Duodenal mucosa (tissue), 2 donors: ENCODE measurements around the gene PRND.
A peak's percentile ranks its signal among the peaks of the same experiment; 100 is the strongest.
"Not testable (repeated sequence)": the region's sequence is repeated elsewhere in the genome, so short reads cannot be mapped to it uniquely, and the experiment has no call there.

Experiments
- H3K27ac ChIP-seq: one replicate; pipeline ENCODE4 v1.7.0; 2013; ENCODE audit warnings: low read depth, low read length
- H3K27me3 ChIP-seq, 2 donors: one replicate each; pipeline ENCODE4 v1.7.0; 2013; ENCODE audit warnings: low read length in 2 of 2, control low read depth in 1 of 2; ENCODE audit not compliant: insufficient read depth in 2 of 2, control insufficient read depth in 1 of 2
- H3K36me3 ChIP-seq, 2 donors: one replicate each; pipeline ENCODE4 v1.7.0; 2013; ENCODE audit warnings: low read length in 2 of 2, control low read depth in 1 of 2; ENCODE audit not compliant: insufficient read depth in 2 of 2, control insufficient read depth in 1 of 2
- H3K4me1 ChIP-seq, 2 donors: one replicate each; pipeline ENCODE4 v1.7.0; 2013; ENCODE audit warnings: low read length in 2 of 2, control low read depth in 1 of 2; ENCODE audit not compliant: insufficient read depth in 2 of 2, control insufficient read depth in 1 of 2
- H3K4me3 ChIP-seq, 2 donors: one replicate each; pipeline ENCODE4 v1.7.0; 2013; ENCODE audit warnings: low read length in 2 of 2, low read depth in 1 of 2
- H3K9ac ChIP-seq, 2 donors: one replicate each; pipeline ENCODE4 v1.7.0; 2013; ENCODE audit warnings: low read length in 2 of 2, low read depth in 1 of 2
- H3K9me3 ChIP-seq, 2 donors: one replicate each; pipeline ENCODE4 v1.7.0; 2013; ENCODE audit warnings: low read length in 2 of 2, control low read depth in 1 of 2; ENCODE audit not compliant: control insufficient read depth in 1 of 2

PRND gene

GRCh38 chr20:4719190-4719589 lies 2.5 kb upstream of the PRND start:
- Histone ChIP-seq H3K27ac (no peak overlapping the region), H3K9ac (no peak overlapping the region)

DNA sequence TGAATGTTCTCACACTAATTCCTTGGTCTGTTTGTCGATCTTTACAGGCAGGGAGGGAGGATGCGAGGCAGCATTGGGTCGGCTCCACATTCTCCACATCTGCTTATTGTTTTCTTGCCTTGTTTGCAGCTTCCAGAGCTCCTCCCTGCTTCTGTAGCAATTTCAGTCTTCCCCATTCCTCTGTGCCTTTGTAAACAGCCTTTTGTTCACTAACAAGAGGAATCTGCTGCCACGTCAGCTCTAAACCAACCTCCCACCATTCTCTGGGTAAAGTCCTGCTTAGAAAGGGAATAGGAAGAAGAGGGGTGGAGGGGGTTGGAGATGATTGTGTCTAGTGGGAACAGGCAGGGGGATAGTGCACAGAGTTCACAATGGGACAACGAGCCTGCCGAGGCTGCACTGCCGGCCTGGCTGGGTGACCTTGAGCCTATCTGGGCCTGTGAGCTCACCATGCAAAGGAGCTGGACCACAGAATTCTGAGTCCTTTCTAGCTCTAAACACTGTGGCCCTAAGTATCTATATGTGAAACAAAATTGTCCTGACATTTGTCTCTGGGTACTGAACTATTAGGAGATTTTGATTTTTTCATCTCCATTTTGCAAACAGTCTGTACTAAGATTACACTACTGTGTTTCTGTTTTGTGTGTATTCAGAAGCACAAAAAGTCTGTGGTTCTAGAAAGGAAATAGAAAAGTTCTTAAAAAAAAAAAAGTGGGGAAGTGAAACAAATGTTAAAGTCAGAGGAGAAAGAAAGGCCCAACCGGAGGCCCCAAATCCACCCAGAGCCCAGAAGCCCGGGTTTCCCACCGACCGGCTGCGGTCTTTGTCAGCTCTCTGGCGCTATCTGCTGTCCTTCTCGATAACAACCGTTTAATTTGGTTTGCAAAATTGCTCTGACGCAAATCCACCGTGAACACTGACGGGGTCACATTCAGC lies 1.4 kb upstream of the PRND start:
- Histone ChIP-seq H3K4me1 (peaks cover 0 to 6% of the 10 kb centered on the region in 2 donors), H3K9ac (peak overlapping the region in 1 of 2 donors; percentile 10), H3K9me3 (no peaks in the 10 kb centered on the region), H3K27me3 (no peaks in the 10 kb centered on the region), H3K4me3 (peak overlapping the region in 1 of 2 donors; percentile 22), H3K36me3 (no peaks in the 10 kb centered on the region), H3K27ac (peak overlapping the region; percentile 51)

More at GRCh38 chr20:4719190-4719589, 2.5 kb upstream of the PRND start:
- H3K4me1 ChIP-seq, result peaks cover 0 to 6% of the 10 kb centered on the region in 2 donors
- H3K36me3 ChIP-seq, result no peaks in the 10 kb centered on the region
- H3K4me3 ChIP-seq, result no peak overlapping the region
- no peaks in the 10 kb centered on the region for H3K27me3 ChIP-seq
- H3K9me3 ChIP-seq, result no peaks in the 10 kb centered on the region

- Histone ChIP-seq H3K9me3 (no peaks in the 10 kb centered on the region), H3K27ac (no peak overlapping the region), H3K27me3 (no peaks in the 10 kb centered on the region), H3K4me1 (peaks cover 0 to 6% of the 10 kb centered on the region in 2 donors), H3K9ac (peak overlapping the region in 1 of 2 donors; percentile 10), H3K4me3 (peak overlapping the region in 1 of 2 donors; percentile 22), H3K36me3 (no peaks in the 10 kb centered on the region)
Observed at GRCh38 chr20:4720977-4721349, 746 bp upstream of the PRND start.

- no peak overlapping the region for H3K4me3 ChIP-seq
- peaks cover 0 to 9% of the 10 kb centered on the region in 2 donors for H3K4me1 ChIP-seq
- no peak overlapping the region for H3K9ac ChIP-seq
- no peaks in the 10 kb centered on the region for H3K27me3 ChIP-seq
- H3K36me3 ChIP-seq, result no peaks in the 10 kb centered on the region
- no peak overlapping the region for H3K27ac ChIP-seq
- no peaks in the 10 kb centered on the region for H3K9me3 ChIP-seq
Observed at GRCh38 chr20:4722571-4722970, 862 bp downstream of the PRND start.

DNA sequence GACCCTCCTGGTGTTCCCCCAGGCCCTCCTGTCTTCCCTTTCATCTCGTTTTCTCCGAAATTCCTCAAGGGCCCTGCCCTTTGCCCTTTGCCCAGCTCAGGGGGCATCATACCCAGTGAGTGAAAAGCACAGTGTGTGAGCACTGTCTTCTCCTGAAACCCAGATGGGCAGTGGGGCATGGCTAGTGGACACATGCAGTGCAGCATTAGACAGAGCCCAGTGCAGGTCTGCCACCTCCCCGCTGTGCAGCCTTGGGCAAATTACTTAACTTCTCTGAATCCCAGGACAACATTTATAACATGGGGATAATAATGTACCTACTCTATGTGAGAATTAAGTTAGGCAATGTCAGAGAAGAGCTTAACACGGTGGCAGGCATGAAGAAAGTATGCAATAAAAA lies 1.3 kb downstream of the PRND start:
- H3K9ac ChIP-seq, result no peak overlapping the region
- no peaks in the 10 kb centered on the region for H3K27me3 ChIP-seq
- no peak overlapping the region for H3K4me3 ChIP-seq
- no peaks in the 10 kb centered on the region for H3K9me3 ChIP-seq
- no peaks in the 10 kb centered on the region for H3K36me3 ChIP-seq
- H3K4me1 ChIP-seq, result peaks cover 0 to 9% of the 10 kb centered on the region in 2 donors
- H3K27ac ChIP-seq, result no peak overlapping the region

DNA sequence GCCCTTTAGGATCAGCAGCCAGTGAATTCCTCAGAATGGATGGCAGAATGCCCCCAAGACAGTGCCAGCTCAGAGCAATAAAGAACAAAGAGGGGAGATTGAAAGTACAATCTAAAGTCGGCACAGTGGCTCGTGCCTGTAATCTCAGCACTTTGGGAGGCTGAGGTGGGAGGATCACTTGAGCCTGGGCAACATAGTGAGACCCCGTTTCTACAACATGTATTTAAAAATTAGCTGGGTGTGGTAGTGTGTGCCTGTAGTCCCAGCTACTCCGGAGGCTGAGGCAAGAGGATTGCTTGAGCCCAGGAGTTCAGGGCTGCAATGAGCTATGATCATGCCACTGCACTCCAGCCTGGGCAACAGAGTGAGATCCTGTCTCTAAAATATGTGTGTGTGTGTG lies 1.8 kb downstream of the PRND start:
- not testable (repeated sequence) for H3K9me3 ChIP-seq, H3K4me1 ChIP-seq, H3K4me3 ChIP-seq, H3K9ac ChIP-seq, H3K36me3 ChIP-seq, H3K27me3 ChIP-seq, H3K27ac ChIP-seq

- peaks cover 0 to 9% of the 10 kb centered on the region in 2 donors for H3K4me1 ChIP-seq
- H3K4me3 ChIP-seq, result no peak overlapping the region
- no peaks in the 10 kb centered on the region for H3K36me3 ChIP-seq
- H3K27me3 ChIP-seq, result no peaks in the 10 kb centered on the region
- no peaks in the 10 kb centered on the region for H3K9me3 ChIP-seq
- no peak overlapping the region for H3K27ac ChIP-seq
- no peak overlapping the region for H3K9ac ChIP-seq
Observed at GRCh38 chr20:4724459-4725262, 3.0 kb downstream of the PRND start.

DNA sequence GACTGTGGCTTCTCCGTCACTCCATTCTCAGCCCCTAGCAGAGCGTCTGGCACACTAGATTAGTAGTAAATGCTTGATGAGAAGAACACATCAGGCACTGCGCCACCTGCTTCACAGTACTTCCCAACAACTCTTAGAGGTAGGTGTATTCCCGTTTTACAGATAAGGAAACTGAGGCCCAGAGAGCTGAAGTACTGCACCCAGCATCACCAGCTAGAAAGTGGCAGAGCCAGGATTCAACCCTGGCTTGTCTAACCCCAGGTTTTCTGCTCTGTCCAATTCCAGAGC lies 3.5 kb downstream of the PRND start:
- peaks cover 0 to 5% of the 10 kb centered on the region in 2 donors for H3K4me1 ChIP-seq
- H3K9me3 ChIP-seq, result no peaks in the 10 kb centered on the region
- no peaks in the 10 kb centered on the region for H3K27me3 ChIP-seq
- no peak overlapping the region for H3K27ac ChIP-seq
- no peak overlapping the region for H3K9ac ChIP-seq
- no peaks in the 10 kb centered on the region for H3K36me3 ChIP-seq
- no peak overlapping the region for H3K4me3 ChIP-seq

- H3K27me3 ChIP-seq, result no peaks in the 10 kb centered on the region
- no peaks in the 10 kb centered on the region for H3K36me3 ChIP-seq
- peaks cover 0 to 3% of the 10 kb centered on the region in 2 donors for H3K4me1 ChIP-seq
- H3K27ac ChIP-seq, result no peak overlapping the region
- peak overlapping the region; percentile 25 to 28 for H3K9ac ChIP-seq
- no peaks in the 10 kb centered on the region for H3K9me3 ChIP-seq
- peak overlapping the region; percentile 20 to 53 for H3K4me3 ChIP-seq
Observed at GRCh38 chr20:4726710-4727397, 5.1 kb downstream of the PRND start.
